Measurements from ENCODE around the gene SLC12A2. TPM values are rescaled to one million over a fixed set of nuclear protein-coding genes. Genes with fewer than 3 reads are reported as not detected.

SLC12A2 gene
- total RNA-seq, 1 donor from 2014 or later: 23.9 TPM

GRCh38 chr5:128081111-128081851, 2.3 kb upstream of the SLC12A2 start:
- intact Hi-C loops (cut with micrococcal nuclease): loop anchor here (5.0 to 10.0 kb wide), 6 partner anchors 101 to 1636 kb away; partner anchors contain the start of genes LMNB1 and PHAX
- Mint-ChIP-seq H3K27me3 (ENCODE audit: insufficient read depth) (no peaks in the 10 kb centered on the region), H3K27ac (peak overlapping the region; percentile 96), H3K36me3 (ENCODE audit: low read depth) (peaks cover 19% of the 10 kb centered on the region), H3K4me1 (ENCODE audit: low read depth) (peaks cover 51% of the 10 kb centered on the region), H3K9me3 (no peaks in the 10 kb centered on the region), H3K4me3 (peak overlapping the region; percentile 93)
- no peak for DNase-seq (ENCODE audit: low spot score)

DNA sequence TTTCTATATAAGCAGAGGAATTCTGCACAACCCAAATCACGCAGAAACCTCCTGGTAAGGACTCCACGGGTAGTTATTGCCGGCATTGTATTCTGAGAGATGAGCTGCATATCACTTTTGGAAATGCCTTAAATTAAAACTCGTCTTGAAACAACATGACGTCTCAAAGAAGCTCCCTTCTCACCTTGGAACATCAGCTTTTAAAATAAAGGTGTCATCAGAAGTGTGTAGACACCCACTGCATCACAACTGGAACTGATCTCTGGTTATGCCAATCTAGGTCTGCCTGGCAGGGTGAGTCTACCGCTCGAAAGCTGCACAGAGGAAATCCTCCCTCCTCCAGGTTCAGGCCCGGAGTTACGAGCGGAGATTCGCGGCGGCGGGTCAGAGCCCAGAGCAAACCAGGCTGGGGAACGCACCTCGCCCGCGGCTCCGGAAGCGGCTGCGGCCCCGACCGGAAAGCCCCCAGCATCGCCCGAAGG, 974 bp upstream of the SLC12A2 start:
- Mint-ChIP-seq H3K4me3 (peak overlapping the region; percentile 93), H3K36me3 (ENCODE audit: low read depth) (peaks cover 23% of the 10 kb centered on the region), H3K27ac (peak overlapping the region; percentile 96), H3K4me1 (ENCODE audit: low read depth) (peaks cover 64% of the 10 kb centered on the region), H3K9me3 (no peaks in the 10 kb centered on the region), H3K27me3 (ENCODE audit: insufficient read depth) (no peaks in the 10 kb centered on the region)
- no peak for DNase-seq (ENCODE audit: low spot score)
- intact Hi-C loops (cut with micrococcal nuclease): loop anchor here (1.0 to 10.0 kb wide), 10 partner anchors 100 to 1638 kb away; partner anchors contain the start of genes LMNB1, PHAX and PRRC1

- no peak for DNase-seq (ENCODE audit: low spot score)
- intact Hi-C loops (cut with micrococcal nuclease): loop anchor here (1.0 to 10.0 kb wide), 11 partner anchors 98 to 1639 kb away; partner anchors contain the start of genes ISOC1, LMNB1, PHAX and PRRC1
- no peaks in the 10 kb centered on the region for H3K27me3 Mint-ChIP-seq (ENCODE audit: insufficient read depth)
- H3K27ac Mint-ChIP-seq: no peak overlapping the region
- no peaks in the 10 kb centered on the region for H3K9me3 Mint-ChIP-seq
- H3K4me3 Mint-ChIP-seq: no peak overlapping the region
- peaks cover 70% of the 10 kb centered on the region for H3K4me1 Mint-ChIP-seq (ENCODE audit: low read depth)
- peaks cover 27% of the 10 kb centered on the region for H3K36me3 Mint-ChIP-seq (ENCODE audit: low read depth)
Observed at GRCh38 chr5:128083811-128084227, 253 bp downstream of the SLC12A2 start.

- peaks cover 27% of the 10 kb centered on the region for H3K36me3 Mint-ChIP-seq (ENCODE audit: low read depth)
- peak overlapping the region; percentile 89 for H3K4me3 Mint-ChIP-seq
- peak; percentile 39 for DNase-seq (ENCODE audit: low spot score)
- intact Hi-C loops (cut with micrococcal nuclease): loop anchor here (1.0 to 10.0 kb wide), 7 partner anchors 98 to 1640 kb away; partner anchors contain the start of genes ISOC1, LMNB1 and PHAX
- peak overlapping the region; percentile 76 for H3K27ac Mint-ChIP-seq
- no peaks in the 10 kb centered on the region for H3K9me3 Mint-ChIP-seq
- H3K4me1 Mint-ChIP-seq (ENCODE audit: low read depth): peaks cover 65% of the 10 kb centered on the region
- H3K27me3 Mint-ChIP-seq (ENCODE audit: insufficient read depth): no peaks in the 10 kb centered on the region
Observed at GRCh38 chr5:128084228-128085167, 932 bp downstream of the SLC12A2 start.

DNA sequence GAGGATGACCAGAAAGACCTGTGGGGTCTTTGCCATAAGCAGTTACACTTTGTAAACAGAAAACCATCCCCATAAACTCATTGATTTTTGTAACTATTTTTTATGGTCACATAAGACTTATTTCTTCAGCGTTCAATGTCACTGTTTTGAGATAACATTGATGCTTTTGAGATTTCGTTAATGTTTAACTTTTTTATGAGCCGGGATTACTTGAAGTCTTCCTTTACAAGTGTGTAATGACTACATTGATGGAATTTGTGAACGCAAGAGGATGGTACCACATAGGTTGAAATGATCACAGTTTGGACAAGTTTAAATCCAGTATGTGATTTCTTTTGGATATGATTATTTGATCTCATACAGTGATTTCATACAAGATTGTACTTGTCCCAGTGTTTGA, 1.8 kb downstream of the SLC12A2 start:
- DNase-seq (ENCODE audit: low spot score): no peak
- no peak overlapping the region for H3K27ac Mint-ChIP-seq
- intact Hi-C loops (cut with micrococcal nuclease): loop anchor here (10.0 kb wide), 2 partner anchors 1311 to 1641 kb away; partner anchors contain the start of gene LMNB1
- no peaks in the 10 kb centered on the region for H3K27me3 Mint-ChIP-seq (ENCODE audit: insufficient read depth)
- H3K9me3 Mint-ChIP-seq: no peaks in the 10 kb centered on the region
- H3K4me3 Mint-ChIP-seq: peak overlapping the region; percentile 89
- H3K36me3 Mint-ChIP-seq (ENCODE audit: low read depth): peaks cover 28% of the 10 kb centered on the region
- H3K4me1 Mint-ChIP-seq (ENCODE audit: low read depth): peaks cover 58% of the 10 kb centered on the region

DNA sequence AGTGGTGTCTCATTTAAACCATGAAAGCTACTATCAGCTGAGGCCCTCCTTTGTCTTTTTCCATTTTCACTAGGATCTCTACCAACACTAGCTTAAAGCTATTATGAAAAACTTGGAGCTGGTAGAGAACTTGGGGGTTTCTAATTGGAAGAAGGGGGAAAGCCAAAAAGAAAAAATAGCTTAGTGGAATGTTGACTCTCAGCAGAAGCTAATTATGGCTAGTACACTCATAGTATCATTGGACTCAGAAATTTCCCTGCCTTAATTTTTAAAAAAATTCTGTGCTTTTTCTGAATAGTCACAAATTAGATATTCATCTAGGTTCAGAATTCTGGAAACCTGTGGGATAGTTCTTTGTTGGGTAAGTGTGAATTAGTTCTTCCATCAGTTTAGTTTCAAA, 8.0 kb downstream of the SLC12A2 start:
- Mint-ChIP-seq H3K9me3 (peaks cover 6% of the 10 kb centered on the region), H3K4me1 (ENCODE audit: low read depth) (peaks cover 36% of the 10 kb centered on the region), H3K27me3 (ENCODE audit: insufficient read depth) (no peaks in the 10 kb centered on the region), H3K36me3 (ENCODE audit: low read depth) (peaks cover 28% of the 10 kb centered on the region), H3K4me3 (no peak overlapping the region), H3K27ac (no peak overlapping the region)
- intact Hi-C loops (cut with micrococcal nuclease): no loop called here
- DNase-seq (ENCODE audit: low spot score): no peak

GRCh38 chr5:128092144-128092543, 8.6 kb downstream of the SLC12A2 start:
- H3K36me3 Mint-ChIP-seq (ENCODE audit: low read depth): peaks cover 28% of the 10 kb centered on the region
- H3K27me3 Mint-ChIP-seq (ENCODE audit: insufficient read depth): no peaks in the 10 kb centered on the region
- no peak for DNase-seq (ENCODE audit: low spot score)
- H3K4me3 Mint-ChIP-seq: no peak overlapping the region
- H3K9me3 Mint-ChIP-seq: peaks cover 10% of the 10 kb centered on the region
- peaks cover 30% of the 10 kb centered on the region for H3K4me1 Mint-ChIP-seq (ENCODE audit: low read depth)
- intact Hi-C loops (cut with micrococcal nuclease): no loop called here
- no peak overlapping the region for H3K27ac Mint-ChIP-seq

DNA sequence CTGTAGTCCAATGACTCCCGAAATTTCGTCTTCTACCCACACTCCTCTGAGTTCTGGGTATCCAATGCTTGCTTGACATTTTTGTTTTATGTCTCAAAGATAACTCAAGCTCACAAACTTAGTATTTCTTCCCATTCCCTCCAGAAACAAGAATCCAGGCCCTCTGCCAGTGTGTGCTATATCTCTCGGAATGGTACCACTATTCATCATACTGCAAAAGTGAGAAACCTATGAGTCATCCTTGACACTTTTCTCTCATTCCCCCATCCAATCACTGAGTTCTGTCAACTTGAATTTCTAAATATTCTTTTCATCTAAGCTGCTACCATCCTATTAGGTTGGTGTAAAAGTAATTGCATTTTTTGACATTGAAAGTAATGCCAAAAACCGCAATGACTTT, 9.8 kb downstream of the SLC12A2 start:
- Mint-ChIP-seq H3K9me3 (peaks cover 22% of the 10 kb centered on the region), H3K27ac (no peak overlapping the region), H3K4me1 (ENCODE audit: low read depth) (peaks cover 20% of the 10 kb centered on the region), H3K27me3 (ENCODE audit: insufficient read depth) (no peaks in the 10 kb centered on the region), H3K36me3 (ENCODE audit: low read depth) (peaks cover 28% of the 10 kb centered on the region), H3K4me3 (no peak overlapping the region)
- intact Hi-C loops (cut with micrococcal nuclease): no loop called here
- DNase-seq (ENCODE audit: low spot score): no peak

- no peak overlapping the region for H3K4me3 Mint-ChIP-seq
- H3K9me3 Mint-ChIP-seq: peaks cover 29% of the 10 kb centered on the region
- H3K36me3 Mint-ChIP-seq (ENCODE audit: low read depth): peaks cover 25% of the 10 kb centered on the region
- H3K27me3 Mint-ChIP-seq (ENCODE audit: insufficient read depth): no peaks in the 10 kb centered on the region
- H3K27ac Mint-ChIP-seq: no peak overlapping the region
- intact Hi-C loops (cut with micrococcal nuclease): loop anchor here (1.0 kb wide), 1 partner anchor 10 kb away; no protein-coding TSS in a partner anchor
- peaks cover 12% of the 10 kb centered on the region for H3K4me1 Mint-ChIP-seq (ENCODE audit: low read depth)
- DNase-seq (ENCODE audit: low spot score): no peak
Observed at GRCh38 chr5:128097224-128097623, 13.7 kb downstream of the SLC12A2 start.

- DNase-seq (ENCODE audit: low spot score): no peak
- Mint-ChIP-seq H3K9me3 (peaks cover 29% of the 10 kb centered on the region), H3K4me3 (no peak overlapping the region), H3K36me3 (ENCODE audit: low read depth) (peaks cover 25% of the 10 kb centered on the region), H3K4me1 (ENCODE audit: low read depth) (peaks cover 10% of the 10 kb centered on the region), H3K27me3 (ENCODE audit: insufficient read depth) (no peaks in the 10 kb centered on the region), H3K27ac (no peak overlapping the region)
- intact Hi-C loops (cut with micrococcal nuclease): loop anchor here (1.0 kb wide), 1 partner anchor 10 kb away; no protein-coding TSS in a partner anchor
Observed at GRCh38 chr5:128097781-128098180, 14.2 kb downstream of the SLC12A2 start.

DNA sequence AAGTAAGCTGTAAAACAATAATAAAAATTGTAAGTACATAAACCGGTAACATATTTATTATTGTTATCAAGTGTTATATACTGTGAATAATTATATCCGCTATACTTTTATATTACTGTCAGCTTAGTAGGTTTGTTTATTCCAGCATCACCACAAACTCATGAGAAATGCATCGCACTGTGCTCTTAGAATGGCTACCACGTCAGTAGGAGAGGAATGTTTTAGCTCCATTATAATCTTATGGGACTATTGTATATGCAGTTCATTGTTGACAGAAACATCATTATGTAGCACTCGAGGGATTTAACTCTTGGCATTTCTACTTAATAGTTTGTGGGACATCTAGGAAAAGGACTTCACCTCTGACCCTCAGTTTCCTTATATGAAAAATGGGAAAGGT, 16.4 kb downstream of the SLC12A2 start:
- Mint-ChIP-seq H3K27me3 (ENCODE audit: insufficient read depth) (no peaks in the 10 kb centered on the region), H3K4me1 (ENCODE audit: low read depth) (no peaks in the 10 kb centered on the region), H3K27ac (no peak overlapping the region), H3K36me3 (ENCODE audit: low read depth) (peaks cover 15% of the 10 kb centered on the region), H3K9me3 (peaks cover 28% of the 10 kb centered on the region), H3K4me3 (no peak overlapping the region)
- DNase-seq (ENCODE audit: low spot score): no peak
- intact Hi-C loops (cut with micrococcal nuclease): no loop called here

GRCh38 chr5:128100860-128101557, 17.4 kb downstream of the SLC12A2 start:
- no peak for DNase-seq (ENCODE audit: low spot score)
- no peak overlapping the region for H3K27ac Mint-ChIP-seq
- peaks cover 25% of the 10 kb centered on the region for H3K9me3 Mint-ChIP-seq
- intact Hi-C loops (cut with micrococcal nuclease): no loop called here
- H3K36me3 Mint-ChIP-seq (ENCODE audit: low read depth): peaks cover 15% of the 10 kb centered on the region
- no peaks in the 10 kb centered on the region for H3K27me3 Mint-ChIP-seq (ENCODE audit: insufficient read depth)
- H3K4me1 Mint-ChIP-seq (ENCODE audit: low read depth): no peaks in the 10 kb centered on the region
- no peak overlapping the region for H3K4me3 Mint-ChIP-seq

Measured in activated T-helper 1 cell treated with anti-CD3 and anti-CD28 coated beads, Interleukin-12 subunit alpha, Interleukin-12 subunit beta, Interleukin-2, Interleukin-4 antibody, amounts not matched to agents 30 ng/mL and 10 ng/mL and 1 ng/mL, durations not matched to agents 14 hours and 24 hours and 36 hours (primary cell).